Transverse colon (tissue), 4 donors: Measurements from ENCODE around the gene RPTOR. TPM values are rescaled to one million over a fixed set of nuclear protein-coding genes. Genes with fewer than 3 reads are reported as not detected.
"Not testable (repeated sequence)": the region's sequence is repeated elsewhere in the genome, so short reads cannot be mapped to it uniquely, and the experiment has no call there.

Experiments
- DNase-seq: peaks from one replicate; pipeline ENCODE4 v3.0.0-alpha.2; 2019
- H3K27ac ChIP-seq, 4 donors: fragments of 200-600 bp; sonication (generic); 2 replicates each; pipeline ENCODE4 v1.5.1; 2016 to 2018; ENCODE audit warnings: inconsistent platforms in 4 of 4
- H3K27me3 ChIP-seq: fragments of 200-600 bp; sonication (generic); 2 replicates; pipeline ENCODE4 v1.5.1; 2017; ENCODE audit warnings: inconsistent platforms
- H3K36me3 ChIP-seq, 4 donors: fragments of 200-600 bp; sonication (generic); 2 replicates each; pipeline ENCODE4 v1.5.1; 2017 to 2019; ENCODE audit warnings: inconsistent platforms in 4 of 4
- H3K4me1 ChIP-seq, 4 donors: fragments of 200-600 bp; sonication (generic); 2 replicates each; pipeline ENCODE4 v1.5.1; 2017 to 2020; ENCODE audit warnings: inconsistent platforms in 4 of 4
- H3K4me3 ChIP-seq, 4 donors: fragments of 200-600 bp; sonication (generic); 1 replicate in 1 of 4; 2 replicates in 3 of 4; pipeline versions ENCODE4 v1.5.1 to v1.6.1; 2017 to 2019; ENCODE audit warnings: inconsistent platforms in 4 of 4
- H3K9me3 ChIP-seq, 2 donors: fragments of 200-600 bp; sonication (generic); 2 replicates each; pipeline ENCODE4 v1.5.1; 2017 to 2019; ENCODE audit warnings: inconsistent platforms in 2 of 2
- CTCF ChIP-seq, 5 experiments: fragments of 200-600 bp in 3 of 5; fragments of 450-650 bp in 2 of 5; sonication (generic) in 3 of 5; IDR thresholded peaks; 1 replicate in 2 of 5; 2 replicates in 3 of 5; pipeline ENCODE4 v1.5.1; 2016 to 2017; ENCODE audit warnings: antibody characterized with exemption in 5 of 5, inconsistent platforms in 3 of 5, mild to moderate bottlenecking in 2 of 5, moderate library complexity in 1 of 5
- EP300 ChIP-seq: sonication (generic); formaldehyde crosslinking; IDR thresholded peaks from one replicate; pipeline ENCODE4 v1.6.1; 2017; ENCODE audit warnings: antibody characterized with exemption, low read depth
- POLR2A ChIP-seq: fragments of 450-650 bp; IDR thresholded peaks from one replicate; pipeline ENCODE4 v1.6.1; 2016; ENCODE audit warnings: antibody characterized with exemption, mild to moderate bottlenecking, moderate library complexity
- POLR2AphosphoS5 ChIP-seq, 3 donors: sonication (generic); formaldehyde crosslinking; IDR thresholded peaks; one replicate each; pipeline ENCODE4 v1.6.1; 2016; ENCODE audit warnings: antibody characterized with exemption in 3 of 3
- WGBS, 2 donors: methylation state at CpG; one replicate each; pipeline ENCODE4 v1.1.5; 2018; ENCODE audit warnings: low coverage in 1 of 2; 5-methylcytosine and 5-hydroxymethylcytosine counted together
- in situ Hi-C, 4 donors: fragments of 200-750 bp; cut with MboI; loops; one replicate each; pipeline versions ENCODE4 v1.15.0 to v1.15.1; 2017; ENCODE audit warnings: low sequenced_read_pairs in 3 of 4, low pct_ligation_motif_present in 1 of 4, low pct_unique_long_range_greater_than_20kb in 1 of 4
- intact Hi-C: fragments of 100-400 bp; cut with DNase I; formaldehyde crosslinking; loops from one replicate; pipeline ENCODE4 v1.15.1; 2023; ENCODE audit warnings: low total_unique reads
- total RNA-seq, 4 donors: library from RNA; depleted of rRNA; stranded (reverse); fragments of >200 nt; gene quantifications; one replicate each; pipeline ENCODE4 v1.1.0, GENCODE V29; 2016

The RPTOR gene
- total RNA-seq, 4 donors from 2014 or later = 28.9 to 79.3 (median 48.0) TPM

- WGBS, 2 donors = 87 to 100% methylated on average over 1 to 25 of the region's 25 CpGs
- Histone ChIP-seq H3K27me3 (no peaks in the 10 kb centered on the region), H3K4me1 (no peaks in the 10 kb centered on the region), H3K9me3 (no peaks in the 10 kb centered on the region), H3K4me3 (no peak overlapping the region), H3K27ac (no peak overlapping the region), H3K36me3 (no peaks in the 10 kb centered on the region)
- intact Hi-C loops = no loop called here
- DNase-seq = no peak
- in situ Hi-C loops = no loop called here
- TF ChIP-seq POLR2A (no peak), CTCF (IDR thresholded peaks at IDR 0.05) (no peak), POLR2AphosphoS5 (IDR thresholded peaks at IDR 0.05) (no peak)
Measured at GRCh38 chr17:80621335-80621996, 76.8 kb downstream of the RPTOR start.

GRCh38 chr17:80621997-80622357, 77.3 kb downstream of the RPTOR start:
- Histone ChIP-seq H3K4me1 (no peaks in the 10 kb centered on the region), H3K27ac (no peak overlapping the region), H3K9me3 (no peaks in the 10 kb centered on the region), H3K36me3 (no peaks in the 10 kb centered on the region), H3K27me3 (no peaks in the 10 kb centered on the region), H3K4me3 (no peak overlapping the region)
- in situ Hi-C loops (no loop called here), intact Hi-C loops (no loop called here)
- TF ChIP-seq POLR2A (no peak), POLR2AphosphoS5 (IDR thresholded peaks at IDR 0.05) (no peak)
- no peak for DNase-seq
- WGBS, 2 donors = 43% methylated on average over 3 of the region's 3 CpGs; no CpG with 5 or more reads in 1 of the 2 donors

- in situ Hi-C loops = no loop called here
Measured at GRCh38 chr17:80624864-80625263, 80.2 kb downstream of the RPTOR start.

GRCh38 chr17:80625627-80626026, 81.0 kb downstream of the RPTOR start:
- in situ Hi-C loops = no loop called here
- TF ChIP-seq CTCF (IDR thresholded peaks at IDR 0.05) = no peak
- no peak for TF ChIP-seq EP300
- TF ChIP-seq POLR2A = no peak
- TF ChIP-seq POLR2AphosphoS5 (IDR thresholded peaks at IDR 0.05) = no peak
- H3K27ac ChIP-seq = no peak overlapping the region
- WGBS, 2 donors = 84 to 94% methylated on average over 3 to 14 of the region's 14 CpGs
- H3K27me3 ChIP-seq = no peaks in the 10 kb centered on the region
- no peak for DNase-seq
- no peaks in the 10 kb centered on the region for H3K4me1 ChIP-seq
- intact Hi-C loops = no loop called here
- H3K9me3 ChIP-seq = no peaks in the 10 kb centered on the region
- H3K4me3 ChIP-seq = no peak overlapping the region
- H3K36me3 ChIP-seq = no peaks in the 10 kb centered on the region

More at GRCh38 chr17:80624864-80625263, 80.2 kb downstream of the RPTOR start:
- no peaks in the 10 kb centered on the region for H3K9me3 ChIP-seq
- TF ChIP-seq POLR2A (no peak), CTCF (IDR thresholded peaks at IDR 0.05) (no peak), POLR2AphosphoS5 (IDR thresholded peaks at IDR 0.05) (no peak), EP300 (no peak)
- H3K36me3 ChIP-seq = no peaks in the 10 kb centered on the region
- H3K4me3 ChIP-seq = no peak overlapping the region
- no peak overlapping the region for H3K27ac ChIP-seq
- no peak for DNase-seq
- 93 to 94% methylated on average over 6 to 14 of the region's 14 CpGs for WGBS, 2 donors
- intact Hi-C loops = no loop called here
- no peaks in the 10 kb centered on the region for H3K4me1 ChIP-seq
- H3K27me3 ChIP-seq = no peaks in the 10 kb centered on the region

- DNase-seq, H3K27me3 ChIP-seq, H3K27ac ChIP-seq, intact Hi-C loops, H3K4me3 ChIP-seq, H3K9me3 ChIP-seq, H3K36me3 ChIP-seq, H3K4me1 ChIP-seq, in situ Hi-C loops: not testable (repeated sequence)
- 89 to 96% methylated on average over 6 to 7 of the region's 7 CpGs for WGBS, 2 donors
Measured at GRCh38 chr17:80628881-80629280, 84.2 kb downstream of the RPTOR start.
